B cell (primary cell): Measurements from ENCODE around the gene THSD4. TPM values are rescaled to one million over a fixed set of nuclear protein-coding genes. Genes with fewer than 3 reads are reported as not detected.

Experiments used
- ATAC-seq: fragments of 200-7000 bp; cut with Tn5 transposase; one replicate; pipeline ENCODE4 v1.10.0; 2021; ENCODE audit warnings: low read depth, mild to moderate bottlenecking, moderate number of reproducible peaks, moderate library complexity
- CTCF ChIA-PET: fragments of 350-600 bp; sonication (Branson Sonifier 250); formaldehyde crosslinking; loops from one replicate; lab custom pipeline; 2021; ENCODE audit warnings: antibody characterized with exemption, inconsistent platforms; lab: Charles Lee
- POLR2A ChIA-PET: fragments of 350-600 bp; sonication (Branson Sonifier 250); formaldehyde crosslinking; loops from one replicate; lab custom pipeline; 2021; ENCODE audit warnings: antibody characterized with exemption; lab: Charles Lee
- DNase-seq: peaks from one replicate; pipeline ENCODE4 v3.0.0; 2013
- H2AFZ ChIP-seq: 2 replicates; pipeline ENCODE4 v1.6.1; 2012; ENCODE audit warnings: mild to moderate bottlenecking, low read depth, low read length; ENCODE audit not compliant: insufficient read depth, poor library complexity, severe bottlenecking
- H3K27ac ChIP-seq, 2 donors: 1 replicate in 1 of 2; 2 replicates in 1 of 2; pipeline ENCODE4 v1.5.1; 2012 to 2013; ENCODE audit warnings: low read length in 2 of 2, mild to moderate bottlenecking in 2 of 2, moderate library complexity in 1 of 2
- H3K27me3 ChIP-seq, 4 experiments: fragments of 200-600 bp in 1 of 4; sonication (generic) in 1 of 4; replicated peaks in 1 of 4; 1 replicate in 2 of 4; 2 replicates in 2 of 4; pipeline versions ENCODE4 v1.6.1 to v1.7.0; 2013 to 2016; ENCODE audit warnings: low read length in 3 of 4, mild to moderate bottlenecking in 2 of 4, mixed read lengths in 1 of 4, moderate library complexity in 1 of 4; ENCODE audit not compliant: insufficient read depth in 4 of 4, control insufficient read depth in 3 of 4; ENCODE audit errors: control extremely low read depth in 1 of 4
- H3K36me3 ChIP-seq, 2 experiments: replicated peaks in 1 of 2; 1 replicate in 1 of 2; 2 replicates in 1 of 2; pipeline versions ENCODE4 v1.6.1 to v1.7.1; 2013; ENCODE audit warnings: low read length in 1 of 2; ENCODE audit not compliant: insufficient read depth in 2 of 2, control insufficient read depth in 1 of 2; ENCODE audit errors: control extremely low read depth in 1 of 2, extremely low read depth in 1 of 2
- H3K4me1 ChIP-seq, 2 donors: fragments of 200-600 bp in 1 of 2; sonication (generic) in 1 of 2; 1 replicate in 1 of 2; 2 replicates in 1 of 2; pipeline versions ENCODE4 v1.5.1 to v1.6.1; 2013 to 2017; ENCODE audit warnings: low read length in 2 of 2; ENCODE audit not compliant: control insufficient read depth in 2 of 2, insufficient read depth in 2 of 2
- H3K4me2 ChIP-seq: replicated peaks from 2 replicates; pipeline ENCODE3; 2012; ENCODE audit warnings: mild to moderate bottlenecking, low read depth, low read length; ENCODE audit not compliant: poor library complexity, severe bottlenecking
- H3K4me3 ChIP-seq, 5 experiments: fragments of 200-600 bp in 1 of 5; sonication (generic) in 1 of 5; 1 replicate in 3 of 5; 2 replicates in 2 of 5; pipeline versions ENCODE4 v1.5.1 to v1.7.0; 2011 to 2016; ENCODE audit warnings: low read length in 4 of 5, mild to moderate bottlenecking in 4 of 5, low read depth in 2 of 5, control low read depth in 1 of 5, moderate library complexity in 1 of 5; ENCODE audit not compliant: insufficient read depth in 1 of 5; ENCODE audit errors: control extremely low read depth in 1 of 5, extremely low read depth in 1 of 5
- H3K79me2 ChIP-seq: fragments of 200-600 bp; sonication (generic); one replicate; pipeline ENCODE4 v1.6.0; 2016; ENCODE audit warnings: low read length; ENCODE audit not compliant: control insufficient read depth, insufficient read depth
- H3K9ac ChIP-seq: fragments of 200-600 bp; sonication (generic); 2 replicates; pipeline ENCODE4 v1.6.1; 2017; ENCODE audit warnings: mild to moderate bottlenecking, low read length, moderate library complexity
- H3K9me3 ChIP-seq, 3 donors: one replicate each; pipeline versions ENCODE4 v1.6.1 to v1.7.1; 2013; ENCODE audit warnings: low read length in 2 of 3; ENCODE audit not compliant: control insufficient read depth in 2 of 3, insufficient read depth in 1 of 3; ENCODE audit errors: control extremely low read depth in 1 of 3
- H4K20me1 ChIP-seq: 2 replicates; pipeline ENCODE4 v1.6.0; 2012; ENCODE audit warnings: mild to moderate bottlenecking, low read length; ENCODE audit not compliant: insufficient read depth, control insufficient read depth, poor library complexity, severe bottlenecking
- H3K27ac Mint-ChIP-seq: one replicate; pipeline ENCODE4 v1.8.0; 2021; ENCODE audit warnings: mixed read lengths
- H3K27me3 Mint-ChIP-seq: one replicate; pipeline ENCODE4 v1.8.0; 2021; ENCODE audit warnings: mixed read lengths
- H3K4me1 Mint-ChIP-seq: one replicate; pipeline ENCODE4 v1.8.0; 2021; ENCODE audit warnings: mixed read lengths
- H3K4me3 Mint-ChIP-seq: one replicate; pipeline ENCODE4 v1.8.0; 2021; ENCODE audit warnings: mixed read lengths
- H3K9me3 Mint-ChIP-seq: one replicate; pipeline ENCODE4 v1.8.0; 2022; ENCODE audit warnings: mixed read lengths; ENCODE audit not compliant: insufficient read depth
- EZH2 ChIP-seq: IDR thresholded peaks from 2 replicates; pipeline ENCODE4 v1.6.1; 2012; ENCODE audit warnings: borderline replicate concordance, low read depth, mild to moderate bottlenecking, moderate library complexity, low read length; ENCODE audit not compliant: insufficient read depth, poor library complexity, severe bottlenecking
- WGBS: methylation state at CpG from one replicate; pipeline ENCODE4 v1.1.5; 2013; ENCODE audit warnings: missing lambda C conversion rate; ENCODE audit not compliant: insufficient coverage; 5-methylcytosine and 5-hydroxymethylcytosine counted together
- intact Hi-C: fragments of 100-400 bp; cut with micrococcal nuclease; formaldehyde crosslinking; loops from one replicate; pipeline ENCODE4 v1.10.0; 2022
- polyA plus RNA-seq: library from polyadenylated mRNA; depleted of rRNA; stranded (reverse); fragments of >200 nt; gene quantifications from 2 replicates; pipeline ENCODE4 v1.2.3, GENCODE V29; 2012
- total RNA-seq, 2 donors: library from RNA; stranded (reverse); fragments of 120-200 nt in 1 of 2; gene quantifications; 1 replicate in 1 of 2; 2 replicates in 1 of 2; pipeline versions ENCODE4 v1.2.3 to v1.2.4, GENCODE V29; 2013 to 2022
- TF ChIP-seq, protein P1 (sequence below): fragments of 200-600 bp; IDR thresholded peaks from one replicate; pipeline ENCODE4 v1.8.0; 2022; ENCODE audit warnings: antibody characterized with exemption, mild to moderate bottlenecking

Gene THSD4
- total and polyA plus RNA-seq, 2 donors (not counting 1 experiment from before 2014, with no cell fraction given): not detected

DNA sequence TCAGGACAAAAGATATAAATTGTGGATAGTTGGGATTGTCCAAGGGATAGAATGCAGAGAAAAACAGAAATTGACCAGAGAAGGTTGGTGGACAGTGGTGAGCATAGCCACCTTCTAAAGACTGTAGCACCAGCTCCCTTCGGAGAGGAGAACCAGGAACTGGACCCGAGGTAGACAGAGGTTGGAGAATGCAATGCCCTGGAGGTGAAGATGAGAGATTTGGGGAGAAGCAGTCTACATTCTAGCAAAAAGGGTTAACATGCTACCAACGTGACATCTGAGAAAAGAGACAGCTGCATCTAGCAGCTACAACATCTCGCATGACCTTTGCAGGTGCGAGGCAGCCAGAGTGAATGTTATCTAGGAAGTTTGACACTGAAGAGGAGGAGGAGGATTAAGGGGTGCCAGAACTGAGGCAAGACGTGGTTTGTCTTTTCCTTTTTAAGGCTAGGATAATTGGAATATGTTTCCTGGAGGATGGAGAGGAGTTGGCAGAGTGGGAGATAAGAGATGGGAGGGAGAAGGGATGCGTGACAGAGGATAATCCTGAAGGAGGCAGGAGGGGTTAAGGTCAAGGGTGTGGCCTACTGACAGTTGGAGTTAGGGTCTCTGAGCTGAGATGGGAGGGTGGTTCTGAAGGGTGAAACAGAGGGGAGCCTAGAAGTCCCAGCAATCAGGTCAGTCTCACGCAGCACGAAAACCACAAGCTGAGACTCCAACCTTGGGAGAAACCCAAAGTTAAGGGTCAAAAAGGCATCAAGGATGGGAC is 591.4 kb downstream of the THSD4 start:
- CTCF ChIA-PET: interaction anchor here (1.0 kb wide), 1 partner anchor 37 kb away, joined by 3 read pairs; no protein-coding TSS in a partner anchor
- no peaks in the 10 kb centered on the region for H3K4me1 Mint-ChIP-seq

More for the DNA sequence above, 591.4 kb downstream of the THSD4 start:
- 83% methylated on average over 9 of the region's 9 CpGs for WGBS
- H3K27me3 ChIP-seq: peaks cover 0 to 8% (median 0%) of the 10 kb centered on the region in 4 experiments
- no peak overlapping the region for H3K27ac Mint-ChIP-seq
- H3K9me3 Mint-ChIP-seq: no peaks in the 10 kb centered on the region
- ATAC-seq (no peak), DNase-seq (no peak)
- no peaks in the 10 kb centered on the region for H3K4me1 ChIP-seq
- H3K9me3 ChIP-seq: peaks cover 0 to 10% (median 0%) of the 10 kb centered on the region in 3 donors
- POLR2A ChIA-PET: no interaction called here
- H2AFZ ChIP-seq: no peak overlapping the region
- no peak overlapping the region for H3K4me2 ChIP-seq
- H3K4me3 ChIP-seq: no peak overlapping the region
- intact Hi-C loops: no loop called here
- no peak overlapping the region for H3K9ac ChIP-seq
- H3K36me3 ChIP-seq: no peaks in the 10 kb centered on the region
- peaks cover 38% of the 10 kb centered on the region for H3K27me3 Mint-ChIP-seq
- no peaks in the 10 kb centered on the region for H4K20me1 ChIP-seq
- H3K27ac ChIP-seq: no peak overlapping the region
- no peaks in the 10 kb centered on the region for H3K79me2 ChIP-seq
- H3K4me3 Mint-ChIP-seq: no peak overlapping the region
- TF ChIP-seq EZH2: no peak
- TF ChIP-seq, protein P1, sequence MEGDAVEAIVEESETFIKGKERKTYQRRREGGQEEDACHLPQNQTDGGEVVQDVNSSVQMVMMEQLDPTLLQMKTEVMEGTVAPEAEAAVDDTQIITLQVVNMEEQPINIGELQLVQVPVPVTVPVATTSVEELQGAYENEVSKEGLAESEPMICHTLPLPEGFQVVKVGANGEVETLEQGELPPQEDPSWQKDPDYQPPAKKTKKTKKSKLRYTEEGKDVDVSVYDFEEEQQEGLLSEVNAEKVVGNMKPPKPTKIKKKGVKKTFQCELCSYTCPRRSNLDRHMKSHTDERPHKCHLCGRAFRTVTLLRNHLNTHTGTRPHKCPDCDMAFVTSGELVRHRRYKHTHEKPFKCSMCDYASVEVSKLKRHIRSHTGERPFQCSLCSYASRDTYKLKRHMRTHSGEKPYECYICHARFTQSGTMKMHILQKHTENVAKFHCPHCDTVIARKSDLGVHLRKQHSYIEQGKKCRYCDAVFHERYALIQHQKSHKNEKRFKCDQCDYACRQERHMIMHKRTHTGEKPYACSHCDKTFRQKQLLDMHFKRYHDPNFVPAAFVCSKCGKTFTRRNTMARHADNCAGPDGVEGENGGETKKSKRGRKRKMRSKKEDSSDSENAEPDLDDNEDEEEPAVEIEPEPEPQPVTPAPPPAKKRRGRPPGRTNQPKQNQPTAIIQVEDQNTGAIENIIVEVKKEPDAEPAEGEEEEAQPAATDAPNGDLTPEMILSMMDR: no peak
